ENCODE measurements around the gene SNAPC4.

The SNAPC4 gene

GRCh38 chr9:136443687-136444086 lies 43.7 kb upstream of the SNAPC4 start:
- no peak overlapping the region for H3K4me3 ChIP-seq (ENCODE audit: control insufficient read depth, low read depth, low read length)
- TF ChIP-seq CTCF (conservative IDR thresholded peaks at IDR 0.05; ENCODE audit: control insufficient read depth, insufficient read depth, low read depth, low read length) = no peak
- no peak for DNase-seq (ENCODE audit: low read depth)

- DNase-seq (ENCODE audit: low read depth) = no peak
- no peak for TF ChIP-seq CTCF (conservative IDR thresholded peaks at IDR 0.05; ENCODE audit: control insufficient read depth, insufficient read depth, low read depth, low read length)
- H3K4me3 ChIP-seq (ENCODE audit: control insufficient read depth, low read depth, low read length) = no peak overlapping the region
Observed at GRCh38 chr9:136443087-136443486, 43.1 kb upstream of the SNAPC4 start.

GRCh38 chr9:136442265-136442664 lies 42.3 kb upstream of the SNAPC4 start:
- TF ChIP-seq CTCF (conservative IDR thresholded peaks at IDR 0.05; ENCODE audit: control insufficient read depth, insufficient read depth, low read depth, low read length) = no peak
- DNase-seq (ENCODE audit: low read depth) = no peak
- no peak overlapping the region for H3K4me3 ChIP-seq (ENCODE audit: control insufficient read depth, low read depth, low read length)

- no peak for TF ChIP-seq CTCF (conservative IDR thresholded peaks at IDR 0.05; ENCODE audit: control insufficient read depth, insufficient read depth, low read depth, low read length)
- no peak for DNase-seq (ENCODE audit: low read depth)
- no peak overlapping the region for H3K4me3 ChIP-seq (ENCODE audit: control insufficient read depth, low read depth, low read length)
Observed at GRCh38 chr9:136441681-136442245, 41.8 kb upstream of the SNAPC4 start.

- H3K4me3 ChIP-seq (ENCODE audit: control insufficient read depth, low read depth, low read length) = no peak overlapping the region
- peak; percentile 75 for DNase-seq (ENCODE audit: low read depth)
- TF ChIP-seq CTCF (conservative IDR thresholded peaks at IDR 0.05; ENCODE audit: control insufficient read depth, insufficient read depth, low read depth, low read length) = no peak
Observed at GRCh38 chr9:136441191-136441680, 41.3 kb upstream of the SNAPC4 start.

- DNase-seq (ENCODE audit: low read depth) = peak; percentile 53
- TF ChIP-seq CTCF (conservative IDR thresholded peaks at IDR 0.05; ENCODE audit: control insufficient read depth, insufficient read depth, low read depth, low read length) = no peak
- H3K4me3 ChIP-seq (ENCODE audit: control insufficient read depth, low read depth, low read length) = peak within 1 kb of the TSS; percentile 65
Observed at GRCh38 chr9:136439481-136440408, 39.8 kb upstream of the SNAPC4 start, which contains the start of gene INPP5E. Gene INPP5E (minus strand): TSS chr9:136439845. CDS start chr9:136439419, 426 bp downstream.

Data from fibroblast of mammary gland (primary cell).